Activated naive CD4-positive, alpha-beta T cell treated with anti-CD3 and anti-CD28 coated beads, Interleukin-2, amount 10 ng/mL, durations not matched to agents 7 days and 5 days (primary cell): ENCODE results near the gene OR2T34.
"Not testable (repeated sequence)": the region's sequence is repeated elsewhere in the genome, so short reads cannot be mapped to it uniquely, and the experiment has no call there.

Experiments
- CTCF ChIA-PET: fragments of 350-600 bp; sonication (Branson Sonifier 250); formaldehyde crosslinking; loops from one replicate; lab custom pipeline; 2021; ENCODE audit warnings: antibody characterized with exemption; lab: Charles Lee
- DNase-seq: peaks from one replicate; pipeline ENCODE4 v3.0.0-alpha.2; 2020
- H3K27ac Mint-ChIP-seq: one replicate; pipeline ENCODE4 v1.8.0; 2021; ENCODE audit warnings: mild to moderate bottlenecking, moderate library complexity, mixed read lengths
- H3K27me3 Mint-ChIP-seq: one replicate; pipeline ENCODE4 v1.8.0; 2021; ENCODE audit warnings: mild to moderate bottlenecking, mixed read lengths
- H3K36me3 Mint-ChIP-seq: one replicate; pipeline ENCODE4 v1.8.0; 2021; ENCODE audit warnings: mixed read lengths
- H3K4me1 Mint-ChIP-seq: one replicate; pipeline ENCODE4 v1.8.0; 2021; ENCODE audit warnings: mixed read lengths
- H3K4me3 Mint-ChIP-seq: one replicate; pipeline ENCODE4 v1.8.0; 2021; ENCODE audit warnings: mild to moderate bottlenecking, moderate library complexity, mixed read lengths
- H3K9me3 Mint-ChIP-seq: one replicate; pipeline ENCODE4 v1.8.0; 2021; ENCODE audit warnings: mixed read lengths

Gene OR2T34

GRCh38 chr1:248585266-248585665 is 10.7 kb upstream of the OR2T34 start:
- DNase-seq: no peak
- H3K27me3 Mint-ChIP-seq: no peaks in the 10 kb centered on the region
- peaks cover 2% of the 10 kb centered on the region for H3K9me3 Mint-ChIP-seq
- no peaks in the 10 kb centered on the region for H3K36me3 Mint-ChIP-seq
- CTCF ChIA-PET: no interaction called here
- H3K4me1 Mint-ChIP-seq: peaks cover 17% of the 10 kb centered on the region
- H3K4me3 Mint-ChIP-seq: no peak overlapping the region
- no peak overlapping the region for H3K27ac Mint-ChIP-seq

DNA sequence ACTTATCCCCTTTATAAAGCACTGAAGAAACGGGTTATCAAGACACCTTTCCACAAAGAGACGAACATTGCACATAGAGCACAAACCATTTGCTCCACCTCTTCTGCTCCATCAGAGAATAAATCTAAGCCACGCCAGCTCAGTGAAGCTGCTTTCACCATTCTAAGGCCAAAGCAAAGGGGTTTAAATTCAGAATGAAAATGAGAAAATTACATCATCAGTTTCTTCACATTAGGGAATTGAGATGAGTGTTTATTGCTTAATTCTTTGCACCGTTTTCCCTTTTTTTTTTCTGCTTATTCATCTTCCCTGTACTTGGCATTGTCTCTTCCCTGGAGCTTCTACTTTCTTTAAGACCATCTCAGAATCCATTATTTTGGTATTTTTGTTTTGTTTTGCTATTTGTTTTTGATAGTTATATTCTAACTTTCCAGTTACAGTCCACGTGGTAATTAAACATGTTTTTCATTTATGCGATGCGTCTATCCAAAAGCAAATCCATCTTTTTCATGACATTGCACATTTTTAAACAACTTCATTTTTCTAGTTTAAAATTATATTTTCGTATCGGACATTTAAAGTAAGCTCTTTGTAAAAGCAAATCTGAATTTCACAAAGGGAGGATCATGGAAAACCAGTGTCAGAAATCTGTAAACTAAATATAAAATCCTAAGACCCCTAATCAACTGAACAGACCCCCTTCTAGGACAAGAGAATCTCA is 1.9 kb upstream of the OR2T34 start:
- H3K4me3 Mint-ChIP-seq: no peak overlapping the region
- no peak for DNase-seq
- H3K4me1 Mint-ChIP-seq: no peaks in the 10 kb centered on the region
- no peaks in the 10 kb centered on the region for H3K27me3 Mint-ChIP-seq
- CTCF ChIA-PET: no interaction called here
- H3K36me3 Mint-ChIP-seq: no peaks in the 10 kb centered on the region
- H3K27ac Mint-ChIP-seq: no peak overlapping the region
- H3K9me3 Mint-ChIP-seq: peaks cover 3% of the 10 kb centered on the region

DNA sequence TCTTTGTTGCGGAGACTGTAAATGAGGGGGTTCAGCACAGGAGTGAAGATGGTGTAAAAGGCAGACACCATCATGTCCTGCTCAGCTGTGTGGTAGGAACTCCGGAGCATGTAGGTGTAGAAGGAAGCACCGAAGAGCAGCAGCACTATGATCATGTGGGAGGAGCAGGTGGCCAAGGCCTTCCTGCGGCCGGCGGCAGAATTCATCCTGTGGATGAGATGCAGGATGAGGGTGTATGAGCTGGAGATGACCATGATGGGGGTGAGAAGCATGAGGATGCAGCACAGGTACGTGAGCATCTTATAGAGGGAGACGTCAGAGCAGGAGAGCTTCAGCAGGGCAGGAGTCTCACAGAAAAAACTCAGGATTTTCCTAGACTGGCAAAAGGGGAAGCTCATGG is 701 bp downstream of the OR2T34 start:
- CTCF ChIA-PET, H3K36me3 Mint-ChIP-seq, H3K27me3 Mint-ChIP-seq, H3K4me1 Mint-ChIP-seq, H3K9me3 Mint-ChIP-seq, H3K27ac Mint-ChIP-seq, DNase-seq, H3K4me3 Mint-ChIP-seq: not testable (repeated sequence)

DNA sequence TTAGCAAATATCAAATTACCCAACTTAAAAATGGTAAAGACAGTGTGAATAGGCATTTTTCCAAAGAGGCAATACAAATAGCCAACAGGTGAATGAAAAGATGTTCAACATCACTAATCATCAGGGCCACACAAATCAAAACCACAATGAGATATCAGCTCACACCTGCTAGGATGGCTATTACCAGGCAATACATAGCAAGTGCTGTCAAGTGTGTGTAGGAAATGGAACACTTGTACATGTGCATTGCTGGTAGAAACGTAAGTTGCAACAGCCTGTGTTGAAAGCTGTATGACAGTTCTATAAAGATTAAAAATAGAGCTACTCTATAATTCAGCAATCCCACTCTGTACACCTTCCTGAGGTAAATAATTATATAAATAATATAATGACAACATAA is 2.5 kb downstream of the OR2T34 start:
- DNase-seq, H3K27me3 Mint-ChIP-seq, H3K9me3 Mint-ChIP-seq, H3K36me3 Mint-ChIP-seq, H3K27ac Mint-ChIP-seq, CTCF ChIA-PET, H3K4me3 Mint-ChIP-seq: not testable (repeated sequence)
- H3K4me1 Mint-ChIP-seq: peaks cover 10% of the 10 kb centered on the region

DNA sequence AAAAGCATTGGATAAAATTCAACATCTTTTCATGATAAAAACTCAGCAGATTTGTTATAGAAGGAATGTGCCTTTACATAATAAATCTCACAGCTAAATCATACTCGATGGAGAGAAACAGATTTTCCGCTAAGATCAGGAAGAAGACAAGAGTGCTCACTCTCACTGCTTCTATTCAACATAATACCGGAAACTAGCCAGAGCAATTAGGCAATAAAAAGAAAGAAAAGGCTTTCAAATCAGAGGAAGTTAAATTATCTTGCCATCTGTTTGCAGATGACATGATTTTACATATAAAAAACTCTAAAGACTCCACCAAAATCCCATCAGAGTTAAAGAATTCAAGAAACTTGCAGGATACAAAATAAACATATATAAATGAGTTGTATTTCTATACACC is 3.7 kb downstream of the OR2T34 start:
- H3K4me3 Mint-ChIP-seq, CTCF ChIA-PET, H3K27ac Mint-ChIP-seq, H3K9me3 Mint-ChIP-seq, H3K36me3 Mint-ChIP-seq, DNase-seq, H3K27me3 Mint-ChIP-seq: not testable (repeated sequence)
- peaks cover 19% of the 10 kb centered on the region for H3K4me1 Mint-ChIP-seq

- H3K27me3 Mint-ChIP-seq, DNase-seq, CTCF ChIA-PET, H3K4me3 Mint-ChIP-seq, H3K36me3 Mint-ChIP-seq, H3K9me3 Mint-ChIP-seq, H3K27ac Mint-ChIP-seq: not testable (repeated sequence)
- peaks cover 26% of the 10 kb centered on the region for H3K4me1 Mint-ChIP-seq
Measured at GRCh38 chr1:248569049-248569448, 5.5 kb downstream of the OR2T34 start.

DNA sequence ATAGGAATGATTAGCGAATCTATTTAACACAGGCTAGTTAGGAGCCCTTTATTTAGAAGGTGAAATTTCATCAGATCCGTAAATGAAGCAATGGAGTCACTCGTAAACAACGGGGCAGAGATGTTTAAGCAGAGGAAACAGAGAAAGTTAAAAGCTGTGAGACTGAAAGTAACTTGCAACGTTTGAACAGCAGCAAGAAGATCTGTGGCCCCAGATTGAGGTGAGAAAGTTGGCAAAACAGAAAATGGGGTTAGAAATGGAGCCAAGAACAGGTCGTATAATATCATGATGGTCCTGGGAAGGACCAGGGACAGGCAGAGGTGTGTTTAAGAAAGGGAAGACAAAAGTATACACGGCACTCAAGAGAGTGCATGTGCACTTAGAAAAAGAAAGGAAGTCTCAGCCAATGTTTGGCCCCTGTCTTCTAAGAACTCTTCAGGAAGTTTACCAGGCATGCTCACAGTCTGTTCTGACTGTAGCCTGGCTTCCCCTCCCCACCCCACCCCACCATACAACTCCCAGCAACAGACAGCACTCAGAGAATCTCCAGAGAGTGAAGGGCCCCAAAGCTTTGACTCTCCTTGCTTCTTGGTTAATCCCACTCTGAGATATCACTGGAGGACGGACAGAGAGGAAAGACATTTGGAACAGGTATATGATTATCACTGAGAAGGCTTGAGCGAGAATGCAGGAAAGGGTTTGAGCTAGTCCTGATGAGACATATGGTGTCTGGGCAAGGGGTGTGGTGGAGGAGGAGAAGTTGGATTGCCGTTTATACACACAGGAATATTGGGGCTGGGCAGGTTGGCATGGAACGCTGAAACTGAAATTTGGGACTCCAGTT is 8.8 kb downstream of the OR2T34 start:
- H3K27ac Mint-ChIP-seq: peak overlapping the region; percentile 91
- H3K9me3 Mint-ChIP-seq, CTCF ChIA-PET, H3K27me3 Mint-ChIP-seq, H3K36me3 Mint-ChIP-seq: not testable (repeated sequence)
- peak overlapping the region; percentile 71 for H3K4me3 Mint-ChIP-seq
- H3K4me1 Mint-ChIP-seq: peaks cover 24% of the 10 kb centered on the region
- peak; percentile 57 for DNase-seq

GRCh38 chr1:248562672-248563071 is 11.9 kb downstream of the OR2T34 start, which contains the start of gene OR2T29:
OR2T29 (minus strand) TSS chr1:248562772; CDS start chr1:248559491, 3,281 bp downstream.
- DNase-seq, CTCF ChIA-PET, H3K9me3 Mint-ChIP-seq, H3K27me3 Mint-ChIP-seq, H3K36me3 Mint-ChIP-seq, H3K4me3 Mint-ChIP-seq, H3K27ac Mint-ChIP-seq: not testable (repeated sequence)
- H3K4me1 Mint-ChIP-seq: peaks cover 18% of the 10 kb centered on the region

DNA sequence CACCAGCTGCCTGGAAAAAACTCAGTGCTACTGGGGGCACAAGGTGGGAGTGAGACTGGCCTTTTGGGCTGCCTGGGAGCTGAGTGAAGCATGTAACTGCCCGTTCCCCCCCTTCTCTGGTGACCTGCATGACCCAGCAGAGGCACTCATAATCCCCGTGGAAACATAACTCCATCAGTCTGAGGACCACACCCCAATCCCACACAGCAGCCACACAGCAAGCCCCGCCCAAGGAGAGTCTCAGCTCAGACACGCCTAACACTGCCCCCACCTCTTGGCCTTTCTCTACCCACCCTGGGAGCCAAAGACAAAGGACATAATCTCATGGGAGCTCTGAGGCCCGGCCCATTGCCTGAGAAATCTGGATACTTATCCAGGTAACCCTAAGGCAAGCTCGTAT is 23.5 kb downstream of the OR2T34 start:
- H3K4me3 Mint-ChIP-seq, H3K36me3 Mint-ChIP-seq, H3K9me3 Mint-ChIP-seq, CTCF ChIA-PET, DNase-seq, H3K27me3 Mint-ChIP-seq, H3K4me1 Mint-ChIP-seq, H3K27ac Mint-ChIP-seq: not testable (repeated sequence)

- H3K4me3 Mint-ChIP-seq, H3K36me3 Mint-ChIP-seq: not testable (repeated sequence)
Measured at GRCh38 chr1:248547383-248547782, 27.2 kb downstream of the OR2T34 start.

GRCh38 chr1:248537449-248537848 is 37.1 kb downstream of the OR2T34 start:
- H3K27ac Mint-ChIP-seq, H3K4me3 Mint-ChIP-seq, H3K9me3 Mint-ChIP-seq, H3K4me1 Mint-ChIP-seq, H3K27me3 Mint-ChIP-seq, H3K36me3 Mint-ChIP-seq, DNase-seq, CTCF ChIA-PET: not testable (repeated sequence)

More at GRCh38 chr1:248547383-248547782, 27.2 kb downstream of the OR2T34 start:
- H3K4me1 Mint-ChIP-seq, H3K27me3 Mint-ChIP-seq, H3K9me3 Mint-ChIP-seq, DNase-seq, H3K27ac Mint-ChIP-seq, CTCF ChIA-PET: not testable (repeated sequence)
